ENCODE measurements around the gene RALGAPA2. TPM values are rescaled to one million over a fixed set of nuclear protein-coding genes. Genes with fewer than 3 reads are reported as not detected.

The RALGAPA2 gene
- polyA plus RNA-seq, 1 donor from 2014 or later = 21.8 TPM

- H3K36me3 ChIP-seq (ENCODE audit: insufficient read depth, low read length) = no peaks in the 10 kb centered on the region
- no peak overlapping the region for H3K4me2 ChIP-seq (ENCODE audit: low read length)
- peak overlapping the region; percentile 89 for H3K4me3 ChIP-seq (ENCODE audit: low read length)
- no peaks in the 10 kb centered on the region for H3F3A ChIP-seq (ENCODE audit: insufficient read depth, low read length, poor library complexity, severe bottlenecking)
- H4K20me1 ChIP-seq (ENCODE audit: insufficient read depth) = no peaks in the 10 kb centered on the region
- no peaks in the 10 kb centered on the region for H3K27me3 ChIP-seq (ENCODE audit: insufficient read depth, low read depth, low read length)
- H3K79me2 ChIP-seq (replicated peaks; ENCODE audit: insufficient read depth, low read length) = peaks cover 24% of the 10 kb centered on the region
- no peak overlapping the region for H3K27ac ChIP-seq (ENCODE audit: low read length)
- no peaks in the 10 kb centered on the region for H3K9me3 ChIP-seq (ENCODE audit: low read length)
- H2AFZ ChIP-seq (ENCODE audit: low read depth, low read length) = peak overlapping the region; percentile 73
- H3K9ac ChIP-seq (ENCODE audit: low read length) = peak overlapping the region; percentile 80
- no peak for TF ChIP-seq CTCF (IDR thresholded peaks at IDR 0.05; ENCODE audit: poor library complexity, severe bottlenecking)
- TF ChIP-seq SMC3 (conservative IDR thresholded peaks at IDR 0.05; ENCODE audit: poor library complexity) = no peak
- no peak for TF ChIP-seq TAF1 (IDR thresholded peaks at IDR 0.05; ENCODE audit: low read depth)
- no peak for TF ChIP-seq REST (IDR thresholded peaks at IDR 0.05; ENCODE audit: borderline replicate concordance)
- no peak for TF ChIP-seq EZH2 (IDR thresholded peaks at IDR 0.05; ENCODE audit: borderline replicate concordance, insufficient read depth, low read length, poor library complexity, severe bottlenecking)
- TF ChIP-seq MXI1 (conservative IDR thresholded peaks at IDR 0.05; ENCODE audit: poor library complexity, severe bottlenecking) = no peak
- no peak for TF ChIP-seq POLR2AphosphoS5 (IDR thresholded peaks at IDR 0.05)
- no peak for TF ChIP-seq EP300 (conservative IDR thresholded peaks at IDR 0.05; ENCODE audit: poor library complexity, severe bottlenecking)
- TF ChIP-seq RAD21 (conservative IDR thresholded peaks at IDR 0.05) = no peak
- no peaks in the 10 kb centered on the region for H3K9me2 ChIP-seq (ENCODE audit: insufficient read depth, low read length)
Measured at GRCh38 chr20:20713244-20713765, 861 bp upstream of the RALGAPA2 start.

- TF ChIP-seq POLR2AphosphoS5 (IDR thresholded peaks at IDR 0.05) (no peak), SMC3 (conservative IDR thresholded peaks at IDR 0.05; ENCODE audit: poor library complexity) (no peak), CTCF (IDR thresholded peaks at IDR 0.05; ENCODE audit: poor library complexity, severe bottlenecking) (no peak), RAD21 (conservative IDR thresholded peaks at IDR 0.05) (no peak), EP300 (conservative IDR thresholded peaks at IDR 0.05; ENCODE audit: poor library complexity, severe bottlenecking) (no peak), TAF1 (IDR thresholded peaks at IDR 0.05; ENCODE audit: low read depth) (no peak), REST (IDR thresholded peaks at IDR 0.05; ENCODE audit: borderline replicate concordance) (no peak), EZH2 (IDR thresholded peaks at IDR 0.05; ENCODE audit: borderline replicate concordance, insufficient read depth, low read length, poor library complexity, severe bottlenecking) (no peak), MXI1 (conservative IDR thresholded peaks at IDR 0.05; ENCODE audit: poor library complexity, severe bottlenecking) (no peak)
- H3K9me2 ChIP-seq (ENCODE audit: insufficient read depth, low read length) = no peaks in the 10 kb centered on the region
- peaks cover 30% of the 10 kb centered on the region for H3K79me2 ChIP-seq (replicated peaks; ENCODE audit: insufficient read depth, low read length)
- H2AFZ ChIP-seq (ENCODE audit: low read depth, low read length) = peak overlapping the region; percentile 78
- peak overlapping the region; percentile 89 for H3K4me3 ChIP-seq (ENCODE audit: low read length)
- no peaks in the 10 kb centered on the region for H3K9me3 ChIP-seq (ENCODE audit: low read length)
- no peaks in the 10 kb centered on the region for H3K27me3 ChIP-seq (ENCODE audit: insufficient read depth, low read depth, low read length)
- no peaks in the 10 kb centered on the region for H4K20me1 ChIP-seq (ENCODE audit: insufficient read depth)
- no peaks in the 10 kb centered on the region for H3K36me3 ChIP-seq (ENCODE audit: insufficient read depth, low read length)
- H3F3A ChIP-seq (ENCODE audit: insufficient read depth, low read length, poor library complexity, severe bottlenecking) = no peaks in the 10 kb centered on the region
- H3K4me2 ChIP-seq (ENCODE audit: low read length) = peak overlapping the region; percentile 86
- H3K9ac ChIP-seq (ENCODE audit: low read length) = peak overlapping the region; percentile 80
- peak overlapping the region; percentile 80 for H3K27ac ChIP-seq (ENCODE audit: low read length)
Measured at GRCh38 chr20:20712004-20712473, 405 bp downstream of the RALGAPA2 start.

Data from neural cell (in vitro differentiated cells).